Adrenal gland (tissue), 12 donors: Measurements from ENCODE around the gene TRIM66. TPM values are rescaled to one million over a fixed set of nuclear protein-coding genes. Genes with fewer than 3 reads are reported as not detected.

Experiments used
- DNase-seq, 7 donors: peaks; one replicate each; pipeline ENCODE4 v3.0.0-alpha.2; 2019 to 2020
- H3K27ac ChIP-seq, 5 donors: fragments of 200-600 bp; sonication (generic) in 4 of 5; 1 replicate in 3 of 5; 2 replicates in 2 of 5; pipeline versions ENCODE4 v1.5.1 to v1.8.0; 2016 to 2020; ENCODE audit warnings: mild to moderate bottlenecking in 1 of 5
- H3K27me3 ChIP-seq: fragments of 200-600 bp; 2 replicates; pipeline ENCODE4 v1.8.0; 2021
- H3K36me3 ChIP-seq, 2 donors: fragments of 200-600 bp; replicated peaks in 1 of 2; 1 replicate in 1 of 2; 2 replicates in 1 of 2; pipeline versions ENCODE4 v1.5.1 to v1.8.0; 2018 to 2022
- H3K4me1 ChIP-seq, 2 donors: fragments of 200-600 bp; replicated peaks in 1 of 2; 1 replicate in 1 of 2; 2 replicates in 1 of 2; pipeline versions ENCODE4 v1.5.1 to v1.8.0; 2018 to 2021
- H3K4me3 ChIP-seq, 4 donors: fragments of 200-600 bp; sonication (generic) in 3 of 4; one replicate each; pipeline ENCODE4 v1.5.1; 2016 to 2018
- H3K9me3 ChIP-seq, 3 donors: fragments of 200-600 bp; sonication (generic) in 1 of 3; replicated peaks in 1 of 3; 1 replicate in 2 of 3; 2 replicates in 1 of 3; pipeline versions ENCODE4 v1.5.1 to v1.8.0; 2016 to 2021
- CTCF ChIP-seq, 6 experiments: fragments of 450-650 bp in 4 of 6; fragments of 200-600 bp in 2 of 6; sonication (generic) in 1 of 6; IDR thresholded peaks; 1 replicate in 5 of 6; 2 replicates in 1 of 6; pipeline versions ENCODE4 v1.5.1 to v1.8.0; 2016 to 2021; ENCODE audit warnings: antibody characterized with exemption in 6 of 6, mild to moderate bottlenecking in 2 of 6, moderate library complexity in 1 of 6
- POLR2A ChIP-seq, 2 donors: fragments of 450-650 bp; IDR thresholded peaks; one replicate each; pipeline ENCODE4 v1.6.1; 2017; ENCODE audit warnings: antibody characterized with exemption in 2 of 2, mild to moderate bottlenecking in 2 of 2, moderate library complexity in 1 of 2
- WGBS, 4 donors: extraction: QIAGEN DNeasy Blood & Tissue Kit in 2 of 4; methylation state at CpG; one replicate each; pipeline versions ENCODE4 v1.1.5 to v1.1.7; 2013 to 2017; 5-methylcytosine and 5-hydroxymethylcytosine counted together
- intact Hi-C, 2 donors: fragments of 100-400 bp; cut with DNase I; formaldehyde crosslinking; loops; one replicate each; pipeline versions ENCODE4 v1.14.1 to v1.15.0; 2022 to 2023
- polyA plus RNA-seq, 3 donors: library from polyadenylated mRNA; stranded (reverse); fragments of 200-250 nt in 2 of 3; fragments of 350-450 nt in 1 of 3; fragmentation: Illumina TruSeq in 1 of 3; extraction: RNeasy Lipid Tissue Mini Kit (QIAGEN cat#74804) in 1 of 3; gene quantifications; one replicate each; pipeline ENCODE4 v1.2.3, GENCODE V29; 2013 to 2014
- total RNA-seq, 9 donors: library from RNA; depleted of rRNA in 4 of 9; stranded (reverse); fragments of >200 nt in 4 of 9; fragments of 120-200 nt in 1 of 9; fragmentation: NEBNext Ultra II Directional in 1 of 9; extraction: Animal tissue kit (Norgen Biotek cat#: 25700) in 1 of 9; gene quantifications; one replicate each; pipeline versions ENCODE4 v1.1.0 to v1.2.4, GENCODE V29; 2013 to 2023
- donor health status: healthy with polysubstance abuse.
- donor health status: Bipolar disorder and iron deficiency.
- donor health status: DM: yes; HTN: yes; CAD: no.
- donor health status: DM: no; HTN: no; CAD: no.
- donor health status: DM: no; HTN: no; CAD: no.
- donor health status: DM: yes; HTN: yes; CAD: no.

The TRIM66 gene
- total and polyA plus RNA-seq, 12 donors: 3.6 to 18.4 (median 8.3) TPM

GRCh38 chr11:8704136-8704535 lies 21.7 kb upstream of the TRIM66 start:
- DNase-seq: no peak
- intact Hi-C loops: no loop called here
- Histone ChIP-seq H3K4me3 (no peak overlapping the region), H3K9me3 (no peaks in the 10 kb centered on the region), H3K27me3 (no peaks in the 10 kb centered on the region), H3K36me3 (peaks cover 0 to 58% of the 10 kb centered on the region in 2 donors), H3K4me1 (peaks cover 18 to 38% of the 10 kb centered on the region in 2 donors), H3K27ac (peak overlapping the region in 1 of 5 donors; percentile 23)
- TF ChIP-seq CTCF (IDR thresholded peaks at IDR 0.05) (no peak), POLR2A (IDR thresholded peaks at IDR 0.05) (no peak)
- 84 to 94% (median 88%) methylated on average over 2 of the region's 2 CpGs for WGBS, 4 donors

- Histone ChIP-seq H3K36me3 (peaks cover 0 to 74% of the 10 kb centered on the region in 2 donors), H3K4me3 (no peak overlapping the region), H3K9me3 (no peaks in the 10 kb centered on the region), H3K27ac (no peak overlapping the region), H3K27me3 (no peaks in the 10 kb centered on the region), H3K4me1 (peaks cover 4 to 22% of the 10 kb centered on the region in 2 donors)
- DNase-seq: no peak
- intact Hi-C loops: no loop called here
- 92 to 97% (median 94%) methylated on average over 11 to 14 of the region's 14 CpGs for WGBS, 4 donors
- TF ChIP-seq POLR2A (IDR thresholded peaks at IDR 0.05): no peak
- TF ChIP-seq CTCF (IDR thresholded peaks at IDR 0.05): no peak
Observed at GRCh38 chr11:8702598-8702915, 20.1 kb upstream of the TRIM66 start.

- Histone ChIP-seq H3K27me3 (no peaks in the 10 kb centered on the region), H3K4me1 (peaks cover 0 to 19% of the 10 kb centered on the region in 2 donors), H3K27ac (no peak overlapping the region), H3K4me3 (no peak overlapping the region), H3K36me3 (peaks cover 0 to 75% of the 10 kb centered on the region in 2 donors), H3K9me3 (no peaks in the 10 kb centered on the region)
- peak in 1 of 7 donors; percentile 11 for DNase-seq
- 90 to 94% (median 93%) methylated on average over 10 of the region's 10 CpGs for WGBS, 4 donors
- no peak for TF ChIP-seq CTCF (IDR thresholded peaks at IDR 0.05)
- TF ChIP-seq POLR2A (IDR thresholded peaks at IDR 0.05): no peak
- intact Hi-C loops: no loop called here
Observed at GRCh38 chr11:8701891-8702597, 19.6 kb upstream of the TRIM66 start.

GRCh38 chr11:8699903-8700302 lies 17.4 kb upstream of the TRIM66 start:
- peak in 2 of 7 donors; percentile 15 to 49 for DNase-seq
- Histone ChIP-seq H3K4me1 (peaks cover 0 to 19% of the 10 kb centered on the region in 2 donors), H3K27ac (peak overlapping the region in 4 of 5 donors; percentile 13 to 60 (median 45)), H3K36me3 (peaks cover 0 to 84% of the 10 kb centered on the region in 2 donors), H3K27me3 (no peaks in the 10 kb centered on the region), H3K9me3 (no peaks in the 10 kb centered on the region), H3K4me3 (no peak overlapping the region)
- no peak for TF ChIP-seq CTCF (IDR thresholded peaks at IDR 0.05)
- no peak for TF ChIP-seq POLR2A (IDR thresholded peaks at IDR 0.05)
- intact Hi-C loops: no loop called here
- 0 to 15% (median 6%) methylated on average over 1 to 3 of the region's 3 CpGs for WGBS, 4 donors
